OCI-LY3 (cell line): ENCODE data around the gene EFNA3.

Experiments used
- H2AFZ ChIP-seq: fragments of 200-600, 300-600 bp; shearing (Covaris generic); 2 replicates; pipeline ENCODE4 v1.6.0; 2014; ENCODE audit warnings: antibody characterized with exemption, low read depth, low read length
- H3K27ac ChIP-seq: fragments of 200-600, 300-600 bp; sonication (generic); 2 replicates; pipeline ENCODE4 v1.5.1; 2014; ENCODE audit warnings: mild to moderate bottlenecking, low read length, moderate library complexity, mixed read lengths
- H3K27me3 ChIP-seq: fragments of 200-600, 300-600 bp; sonication (generic); 2 replicates; pipeline ENCODE4 v1.6.1; 2014; ENCODE audit warnings: low read depth, low read length, mixed read lengths
- H3K36me3 ChIP-seq: fragments of 200-600, 300-600 bp; sonication (generic); replicated peaks from 2 replicates; pipeline ENCODE3; 2014; ENCODE audit warnings: low read depth, low read length, mixed read lengths
- H3K4me1 ChIP-seq: fragments of 300-600, 200-600 bp; sonication (generic); 2 replicates; pipeline ENCODE4 v1.6.1; 2014; ENCODE audit warnings: low read length, mixed read lengths
- H3K4me2 ChIP-seq: fragments of 200-600, 300-600 bp; sonication (generic); 2 replicates; pipeline ENCODE4 v1.6.1; 2014; ENCODE audit warnings: low read length, mixed read lengths
- H3K4me3 ChIP-seq: fragments of 300-600, 200-600 bp; sonication (generic); 2 replicates; pipeline ENCODE4 v1.5.1; 2014; ENCODE audit warnings: antibody characterized with exemption, mild to moderate bottlenecking, low read length, moderate library complexity
- H3K79me2 ChIP-seq: fragments of 300-600, 200-600 bp; shearing (Covaris generic); 2 replicates; pipeline ENCODE4 v1.6.1; 2014; ENCODE audit warnings: mild to moderate bottlenecking, low read length, mixed read lengths
- H3K9ac ChIP-seq: fragments of 300-600, 200-600 bp; shearing (Covaris generic); 2 replicates; pipeline ENCODE4 v1.6.0; 2014; ENCODE audit warnings: mild to moderate bottlenecking, low read length, moderate library complexity
- H3K9me3 ChIP-seq: fragments of 200-600, 300-600 bp; shearing (Covaris generic); 2 replicates; pipeline ENCODE4 v1.6.1; 2014; ENCODE audit warnings: low read length, mixed read lengths; ENCODE audit not compliant: insufficient read depth
- H4K20me1 ChIP-seq: fragments of 200-600, 300-600 bp; sonication (generic); 2 replicates; pipeline ENCODE4 v1.6.1; 2016; ENCODE audit warnings: low read length, mixed read lengths; ENCODE audit not compliant: insufficient read depth
- CTCF ChIP-seq: fragments of 200-600, 300-600 bp; sonication (generic); IDR thresholded peaks from 2 replicates; pipeline ENCODE4 v1.5.1; 2014; ENCODE audit warnings: antibody characterized with exemption, low read length, low read depth
- EZH2phosphoT487 ChIP-seq: fragments of 200-600 bp; shearing (Covaris generic); IDR thresholded peaks from 2 replicates; pipeline ENCODE4 v1.6.1; 2018; ENCODE audit warnings: antibody characterized with exemption, mixed run types, low read depth

The EFNA3 gene

DNA sequence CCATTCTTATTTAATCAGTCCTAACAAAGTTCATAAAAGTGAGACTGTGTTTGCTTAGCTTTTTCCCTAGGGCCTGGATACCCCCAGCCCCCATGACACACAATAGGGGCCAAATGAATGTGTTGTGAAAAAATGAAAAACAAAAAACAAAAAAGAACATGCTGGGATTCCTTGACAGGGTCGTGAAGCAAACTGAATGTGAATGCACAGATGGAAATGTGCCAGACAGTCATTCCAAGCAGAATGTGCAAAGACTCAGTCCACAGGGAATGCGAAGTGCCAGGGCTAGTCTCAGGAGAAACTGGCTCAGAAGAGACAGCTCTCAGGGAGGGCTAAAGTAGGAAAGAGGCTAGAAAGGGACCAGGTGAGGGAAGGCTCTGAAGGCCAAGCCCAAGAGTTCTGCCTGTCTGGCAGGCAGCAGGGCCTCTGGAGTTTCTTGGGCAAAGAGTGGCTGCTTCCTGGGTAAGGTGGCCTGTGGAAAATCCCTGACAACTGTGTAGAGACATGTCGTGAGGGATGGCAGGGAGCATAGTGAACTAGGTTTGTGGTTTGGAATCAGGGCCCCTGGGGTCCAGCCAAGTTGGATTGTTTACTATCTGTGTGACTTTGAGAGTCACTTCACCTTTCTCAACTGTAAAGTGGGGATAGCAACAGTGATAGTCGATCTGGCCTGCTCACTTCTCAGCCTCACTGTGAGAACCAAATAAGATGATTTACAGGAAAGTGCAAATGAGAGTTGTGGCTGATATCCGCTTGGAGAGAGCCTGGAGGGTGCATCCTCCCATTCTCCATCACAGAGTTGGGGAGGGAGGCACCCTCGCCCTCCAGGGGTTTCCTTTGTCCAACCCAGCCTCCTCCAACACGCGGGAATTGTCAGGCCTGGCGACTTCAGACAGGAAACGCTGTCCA, 28.7 kb upstream of the EFNA3 start:
- TF ChIP-seq EZH2phosphoT487 (no peak), CTCF (no peak)
- H3K9ac ChIP-seq, result peak overlapping the region; percentile 68
- no peaks in the 10 kb centered on the region for H4K20me1 ChIP-seq
- no peaks in the 10 kb centered on the region for H3K9me3 ChIP-seq
- H3K27ac ChIP-seq, result no peak overlapping the region
- H3K4me3 ChIP-seq, result peak overlapping the region; percentile 79
- peaks cover 6% of the 10 kb centered on the region for H3K36me3 ChIP-seq
- H3K4me1 ChIP-seq, result peaks cover 17% of the 10 kb centered on the region
- no peaks in the 10 kb centered on the region for H3K79me2 ChIP-seq
- peak overlapping the region; percentile 89 for H3K4me2 ChIP-seq
- H2AFZ ChIP-seq, result peak overlapping the region; percentile 76
- H3K27me3 ChIP-seq, result no peaks in the 10 kb centered on the region

- H3K79me2 ChIP-seq, result no peaks in the 10 kb centered on the region
- peak; percentile 95 for TF ChIP-seq CTCF
- TF ChIP-seq EZH2phosphoT487, result no peak
- no peaks in the 10 kb centered on the region for H3K9me3 ChIP-seq
- peak within 1 kb of the TSS; percentile 96 for H3K4me2 ChIP-seq
- peak within 1 kb of the TSS; percentile 79 for H3K9ac ChIP-seq
- no peaks in the 10 kb centered on the region for H4K20me1 ChIP-seq
- H3K27me3 ChIP-seq, result no peaks in the 10 kb centered on the region
- peak within 1 kb of the TSS; percentile 79 for H3K4me3 ChIP-seq
- peak within 1 kb of the TSS; percentile 15; the same call in 1 of the 2 replicates for H3K27ac ChIP-seq
- peak within 1 kb of the TSS; percentile 76 for H2AFZ ChIP-seq
- H3K36me3 ChIP-seq, result peaks cover 6% of the 10 kb centered on the region
- peaks cover 17% of the 10 kb centered on the region for H3K4me1 ChIP-seq
Observed at GRCh38 chr1:155050560-155051341, 27.9 kb upstream of the EFNA3 start, which contains the start of gene ADAM15. TSS of gene ADAM15 (plus strand) at chr1:155051316. CDS start at chr1:155051387, 71 bp downstream.

DNA sequence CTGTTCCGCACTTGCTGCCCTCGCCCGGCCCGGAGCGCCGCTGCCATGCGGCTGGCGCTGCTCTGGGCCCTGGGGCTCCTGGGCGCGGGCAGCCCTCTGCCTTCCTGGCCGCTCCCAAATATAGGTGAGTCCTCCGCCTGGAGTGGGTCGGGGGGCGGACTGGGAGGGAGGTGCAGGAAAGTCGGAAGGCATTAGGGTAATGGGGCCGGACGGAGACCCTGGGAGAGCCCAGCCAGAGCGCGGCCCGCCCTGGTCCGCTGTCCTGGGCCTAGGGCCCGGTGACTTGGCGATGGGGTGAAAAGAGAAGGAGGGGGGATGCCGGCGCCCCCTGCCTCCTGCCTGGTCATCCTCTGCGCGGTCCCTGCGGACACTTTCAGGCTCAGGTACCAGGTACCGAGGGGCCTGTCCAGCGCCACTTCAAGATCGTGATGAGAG, 27.3 kb upstream of the EFNA3 start:
- H3K79me2 ChIP-seq, result no peaks in the 10 kb centered on the region
- no peaks in the 10 kb centered on the region for H3K27me3 ChIP-seq
- peak overlapping the region; percentile 79 for H3K4me3 ChIP-seq
- H3K27ac ChIP-seq, result no peak overlapping the region
- TF ChIP-seq EZH2phosphoT487, result no peak
- TF ChIP-seq CTCF, result peak; percentile 7; the same call in 1 of the 2 replicates
- H3K9me3 ChIP-seq, result no peaks in the 10 kb centered on the region
- peaks cover 17% of the 10 kb centered on the region for H3K4me1 ChIP-seq
- H3K36me3 ChIP-seq, result peaks cover 6% of the 10 kb centered on the region
- H3K4me2 ChIP-seq, result peak overlapping the region; percentile 96
- peak overlapping the region; percentile 27; the same call in 1 of the 2 replicates for H2AFZ ChIP-seq
- H4K20me1 ChIP-seq, result no peaks in the 10 kb centered on the region
- peak overlapping the region; percentile 79 for H3K9ac ChIP-seq
